Mucosa of stomach (tissue), 1 donor: ENCODE measurements around the gene STK38L.
"Not testable (repeated sequence)": the region's sequence is repeated elsewhere in the genome, so short reads cannot be mapped to it uniquely, and the experiment has no call there.

ENCODE experiments used
- H3K27me3 ChIP-seq: one replicate; pipeline ENCODE4 v1.7.0; 2013; ENCODE audit warnings: mild to moderate bottlenecking, low read length; ENCODE audit not compliant: control insufficient read depth, insufficient read depth
- H3K36me3 ChIP-seq: one replicate; pipeline ENCODE4 v1.7.0; 2013; ENCODE audit warnings: low read length; ENCODE audit not compliant: control insufficient read depth, insufficient read depth
- H3K4me1 ChIP-seq: one replicate; pipeline ENCODE4 v1.7.0; 2013; ENCODE audit warnings: mild to moderate bottlenecking, low read length; ENCODE audit not compliant: control insufficient read depth, insufficient read depth
- H3K4me3 ChIP-seq: one replicate; pipeline ENCODE4 v1.7.0; 2013; ENCODE audit warnings: low read length
- H3K9ac ChIP-seq: one replicate; pipeline ENCODE4 v1.7.0; 2013; ENCODE audit warnings: mild to moderate bottlenecking, low read length, moderate library complexity
- H3K9me3 ChIP-seq: one replicate; pipeline ENCODE4 v1.7.0; 2013; ENCODE audit warnings: mild to moderate bottlenecking, low read length, moderate library complexity; ENCODE audit not compliant: control insufficient read depth
- donor health status: Pancreatic carcinoma.

Gene STK38L

GRCh38 chr12:27213304-27213703 is 30.8 kb upstream of the STK38L start:
- Histone ChIP-seq H3K4me3 (no peak overlapping the region), H3K4me1 (no peaks in the 10 kb centered on the region), H3K9ac (no peak overlapping the region), H3K36me3 (no peaks in the 10 kb centered on the region), H3K27me3 (no peaks in the 10 kb centered on the region), H3K9me3 (no peaks in the 10 kb centered on the region)

GRCh38 chr12:27213830-27214787 is 30.0 kb upstream of the STK38L start:
- Histone ChIP-seq H3K9ac (no peak overlapping the region), H3K36me3 (no peaks in the 10 kb centered on the region), H3K9me3 (no peaks in the 10 kb centered on the region), H3K4me1 (no peaks in the 10 kb centered on the region), H3K4me3 (no peak overlapping the region), H3K27me3 (no peaks in the 10 kb centered on the region)

- no peaks in the 10 kb centered on the region for H3K27me3 ChIP-seq
- H3K36me3 ChIP-seq: no peaks in the 10 kb centered on the region
- no peaks in the 10 kb centered on the region for H3K9me3 ChIP-seq
- H3K4me3 ChIP-seq: no peak overlapping the region
- no peaks in the 10 kb centered on the region for H3K4me1 ChIP-seq
- no peak overlapping the region for H3K9ac ChIP-seq
Observed at GRCh38 chr12:27217590-27217989, 26.5 kb upstream of the STK38L start.

- Histone ChIP-seq H3K9ac (no peak overlapping the region), H3K27me3 (no peaks in the 10 kb centered on the region), H3K9me3 (no peaks in the 10 kb centered on the region), H3K4me1 (no peaks in the 10 kb centered on the region), H3K4me3 (no peak overlapping the region), H3K36me3 (no peaks in the 10 kb centered on the region)
Observed at GRCh38 chr12:27219693-27220054, 24.4 kb upstream of the STK38L start.

GRCh38 chr12:27220055-27220987 is 23.8 kb upstream of the STK38L start:
- no peaks in the 10 kb centered on the region for H3K4me1 ChIP-seq
- H3K27me3 ChIP-seq: no peaks in the 10 kb centered on the region
- no peaks in the 10 kb centered on the region for H3K9me3 ChIP-seq
- H3K9ac ChIP-seq: no peak overlapping the region
- no peaks in the 10 kb centered on the region for H3K36me3 ChIP-seq
- no peak overlapping the region for H3K4me3 ChIP-seq

- Histone ChIP-seq H3K9ac (no peak overlapping the region), H3K4me1 (peaks cover 3% of the 10 kb centered on the region), H3K27me3 (no peaks in the 10 kb centered on the region), H3K4me3 (no peak overlapping the region), H3K9me3 (no peaks in the 10 kb centered on the region), H3K36me3 (no peaks in the 10 kb centered on the region)
Observed at GRCh38 chr12:27220988-27221345, 23.1 kb upstream of the STK38L start.

- Histone ChIP-seq H3K9me3 (no peaks in the 10 kb centered on the region), H3K4me1 (peaks cover 8% of the 10 kb centered on the region), H3K36me3 (no peaks in the 10 kb centered on the region), H3K9ac (no peak overlapping the region), H3K4me3 (no peak overlapping the region), H3K27me3 (no peaks in the 10 kb centered on the region)
Observed at GRCh38 chr12:27221625-27222387, 22.3 kb upstream of the STK38L start.

GRCh38 chr12:27226407-27226929 is 17.6 kb upstream of the STK38L start:
- no peak overlapping the region for H3K9ac ChIP-seq
- no peaks in the 10 kb centered on the region for H3K9me3 ChIP-seq
- no peaks in the 10 kb centered on the region for H3K27me3 ChIP-seq
- H3K36me3 ChIP-seq: no peaks in the 10 kb centered on the region
- peaks cover 8% of the 10 kb centered on the region for H3K4me1 ChIP-seq
- no peak overlapping the region for H3K4me3 ChIP-seq

GRCh38 chr12:27229367-27229766 is 14.7 kb upstream of the STK38L start:
- Histone ChIP-seq H3K4me1 (peaks cover 8% of the 10 kb centered on the region), H3K9me3 (no peaks in the 10 kb centered on the region), H3K9ac (no peak overlapping the region), H3K4me3 (no peak overlapping the region), H3K27me3 (no peaks in the 10 kb centered on the region), H3K36me3 (no peaks in the 10 kb centered on the region)

GRCh38 chr12:27231374-27231773 is 12.7 kb upstream of the STK38L start:
- H3K4me3 ChIP-seq, H3K9ac ChIP-seq, H3K36me3 ChIP-seq, H3K9me3 ChIP-seq, H3K27me3 ChIP-seq, H3K4me1 ChIP-seq: not testable (repeated sequence)

- Histone ChIP-seq H3K4me1 (no peaks in the 10 kb centered on the region), H3K9me3 (no peaks in the 10 kb centered on the region), H3K27me3 (no peaks in the 10 kb centered on the region), H3K36me3 (no peaks in the 10 kb centered on the region), H3K4me3 (no peak overlapping the region), H3K9ac (no peak overlapping the region)
Observed at GRCh38 chr12:27233814-27234213, 10.3 kb upstream of the STK38L start.
